ENCODE measurements around the gene FNDC5.

Gene FNDC5

GRCh38 chr1:32883338-32884031 is 12.8 kb upstream of the FNDC5 start:
- DNase-seq, result no peak

GRCh38 chr1:32881871-32882850 is 11.4 kb upstream of the FNDC5 start:
- DNase-seq, result no peak

- DNase-seq, result no peak
Measured at GRCh38 chr1:32881291-32881690, 10.6 kb upstream of the FNDC5 start.

- no peak for DNase-seq
Measured at GRCh38 chr1:32878637-32879041, 7.9 kb upstream of the FNDC5 start.

GRCh38 chr1:32878183-32878582 is 7.5 kb upstream of the FNDC5 start:
- DNase-seq, result no peak

- DNase-seq, result no peak
Measured at GRCh38 chr1:32877211-32878110, 6.7 kb upstream of the FNDC5 start.

GRCh38 chr1:32876341-32877210 is 5.9 kb upstream of the FNDC5 start:
- DNase-seq, result no peak

GRCh38 chr1:32874860-32875752 is 4.4 kb upstream of the FNDC5 start:
- DNase-seq, result no peak

GRCh38 chr1:32873484-32873883 is 2.8 kb upstream of the FNDC5 start:
- no peak for DNase-seq

GRCh38 chr1:32872192-32872460 is 1.4 kb upstream of the FNDC5 start:
- no peak for DNase-seq

- no peak for DNase-seq
Measured at GRCh38 chr1:32871364-32872191, 866 bp upstream of the FNDC5 start.

- DNase-seq, result no peak
Measured at GRCh38 chr1:32869923-32870614, 643 bp downstream of the FNDC5 start.

- no peak for DNase-seq
Measured at GRCh38 chr1:32868806-32869455, 1.8 kb downstream of the FNDC5 start.

- DNase-seq, result no peak
Measured at GRCh38 chr1:32868085-32868484, 2.6 kb downstream of the FNDC5 start.

GRCh38 chr1:32867671-32868070 is 3.0 kb downstream of the FNDC5 start:
- DNase-seq, result no peak

- DNase-seq, result no peak
Measured at GRCh38 chr1:32867151-32867550, 3.6 kb downstream of the FNDC5 start.

GRCh38 chr1:32865639-32866405 is 4.9 kb downstream of the FNDC5 start:
- no peak for DNase-seq

- DNase-seq, result no peak
Measured at GRCh38 chr1:32864375-32865019, 6.2 kb downstream of the FNDC5 start.

All from NCI-H510A (cell line).